IMR-90 (cell line): Measurements from ENCODE around the gene FOLR2. TPM values are rescaled to one million over a fixed set of nuclear protein-coding genes. Genes with fewer than 3 reads are reported as not detected.
"Not testable (repeated sequence)": the region's sequence is repeated elsewhere in the genome, so short reads cannot be mapped to it uniquely, and the experiment has no call there.

ENCODE experiments used
- ATAC-seq: fragments of 200-7000 bp; cut with Tn5 transposase; 2 replicates; pipeline ENCODE4 v1.9.1; 2020; ENCODE audit warnings: low read depth, mild to moderate bottlenecking, moderate library complexity
- BruUV-seq: library from RNA; stranded (reverse); fragments of 400-500 nt; replicated peaks from 2 replicates; lab custom pipeline; 2021; lab: Mats Ljungman, UMichigan
- CTCF ChIA-PET: fragments of 300-600 bp; formaldehyde crosslinking; extraction: SDS; loops from one replicate; lab custom pipeline; 2021; ENCODE audit warnings: antibody characterized with exemption; lab: Yijun Ruan, JAX
- POLR2A ChIA-PET: fragments of 300-600 bp; sonication (Branson Sonifier 250); formaldehyde crosslinking; loops from one replicate; lab custom pipeline; 2022; ENCODE audit warnings: antibody characterized with exemption; ENCODE audit not compliant: unreplicated experiment; lab: Charles Lee
- DNase-seq: peaks from one replicate; pipeline ENCODE4 v3.0.0; 2013
- H2AFZ ChIP-seq: replicated peaks from 2 replicates; pipeline ENCODE3; 2013; ENCODE audit warnings: low read length, mild to moderate bottlenecking; ENCODE audit not compliant: poor library complexity
- H2AK5ac ChIP-seq: 2 replicates; pipeline ENCODE4 v1.6.1; 2013; ENCODE audit warnings: low read depth, low read length, inconsistent platforms
- H2AK9ac ChIP-seq: replicated peaks from 2 replicates; pipeline ENCODE3; 2013; ENCODE audit warnings: mild to moderate bottlenecking, low read depth, low read length, moderate library complexity; ENCODE audit not compliant: poor library complexity
- H2BK120ac ChIP-seq: 2 replicates; pipeline ENCODE4 v1.6.1; 2013; ENCODE audit warnings: low read depth, low read length, inconsistent platforms
- H2BK15ac ChIP-seq: 3 replicates; pipeline ENCODE4 v1.6.1; 2013; ENCODE audit warnings: low read depth, low read length, inconsistent platforms
- H2BK20ac ChIP-seq: 2 replicates; pipeline ENCODE4 v1.6.1; 2013; ENCODE audit warnings: low read depth, mild to moderate bottlenecking, inconsistent platforms, low read length, moderate library complexity
- H2BK5ac ChIP-seq: 2 replicates; pipeline ENCODE4 v1.6.1; 2013; ENCODE audit warnings: mild to moderate bottlenecking, low read depth, low read length, inconsistent platforms; ENCODE audit not compliant: poor library complexity, severe bottlenecking
- H3K14ac ChIP-seq: replicated peaks from 2 replicates; pipeline ENCODE4 v1.6.1; 2013; ENCODE audit warnings: low read depth, low read length, inconsistent platforms
- H3K18ac ChIP-seq: 2 replicates; pipeline ENCODE4 v1.6.1; 2013; ENCODE audit warnings: low read depth, low read length, control low read depth
- H3K23ac ChIP-seq: 2 replicates; pipeline ENCODE4 v1.6.1; 2013; ENCODE audit warnings: low read depth, low read length, inconsistent platforms
- H3K27ac ChIP-seq: 2 replicates; pipeline ENCODE4 v1.5.1; 2013; ENCODE audit warnings: mild to moderate bottlenecking, control low read depth, low read length; ENCODE audit not compliant: insufficient read depth
- H3K27me3 ChIP-seq: 2 replicates; pipeline ENCODE4 v1.6.1; 2013; ENCODE audit warnings: low read length; ENCODE audit not compliant: control insufficient read depth, insufficient read depth
- H3K36me3 ChIP-seq: 2 replicates; pipeline ENCODE4 v1.6.1; 2013; ENCODE audit warnings: low read length, mixed read lengths; ENCODE audit not compliant: control insufficient read depth, insufficient read depth
- H3K4ac ChIP-seq: 2 replicates; pipeline ENCODE4 v1.6.1; 2013; ENCODE audit warnings: low read depth, low read length, inconsistent platforms
- H3K4me1 ChIP-seq: 2 replicates; pipeline ENCODE4 v1.6.1; 2013; ENCODE audit warnings: low read length, mixed read lengths; ENCODE audit not compliant: control insufficient read depth, insufficient read depth
- H3K4me2 ChIP-seq: 2 replicates; pipeline ENCODE4 v1.6.1; 2013; ENCODE audit warnings: low read depth, mild to moderate bottlenecking, control low read depth, low read length, moderate library complexity
- H3K4me3 ChIP-seq: 2 replicates; pipeline ENCODE4 v1.5.1; 2013; ENCODE audit warnings: low read depth, mild to moderate bottlenecking, control low read depth, low read length, moderate library complexity; ENCODE audit not compliant: insufficient read depth
- H3K56ac ChIP-seq: 2 replicates; pipeline ENCODE4 v1.6.1; 2013; ENCODE audit warnings: low read length, inconsistent platforms; ENCODE audit not compliant: insufficient read depth; ENCODE audit errors: extremely low read depth
- H3K79me1 ChIP-seq, 2 experiments: 2 replicates each; pipeline ENCODE4 v1.6.1; 2013; ENCODE audit warnings: low read length in 2 of 2, inconsistent platforms in 1 of 2, low read depth in 1 of 2
- H3K9ac ChIP-seq: 2 replicates; pipeline ENCODE4 v1.6.1; 2013; ENCODE audit warnings: low read depth, low read length, control low read depth
- H3K9me1 ChIP-seq: 2 replicates; pipeline ENCODE4 v1.6.1; 2013; ENCODE audit warnings: low read length, inconsistent platforms; ENCODE audit not compliant: insufficient read depth
- H3K9me3 ChIP-seq: 2 replicates; pipeline ENCODE4 v1.6.1; 2013; ENCODE audit warnings: low read length; ENCODE audit not compliant: control insufficient read depth, insufficient read depth
- H4K20me1 ChIP-seq: 2 replicates; pipeline ENCODE4 v1.6.1; 2013; ENCODE audit warnings: low read length, inconsistent platforms; ENCODE audit not compliant: insufficient read depth
- H4K5ac ChIP-seq: 2 replicates; pipeline ENCODE4 v1.6.1; 2013; ENCODE audit warnings: mild to moderate bottlenecking, low read depth, low read length, control low read depth
- H4K8ac ChIP-seq, 2 experiments: 2 replicates each; pipeline ENCODE4 v1.6.1; 2013; ENCODE audit warnings: low read depth in 2 of 2, low read length in 2 of 2, control low read depth in 1 of 2, inconsistent platforms in 1 of 2
- H4K91ac ChIP-seq: 2 replicates; pipeline ENCODE4 v1.6.1; 2013; ENCODE audit warnings: low read depth, low read length, inconsistent platforms; ENCODE audit not compliant: insufficient read depth
- WGBS, 2 experiments: methylation state at CpG; one replicate each; pipeline versions ENCODE4 v1.1.5 to v1.1.7; 2013; ENCODE audit warnings: missing lambda C conversion rate in 2 of 2; ENCODE audit not compliant: insufficient read length in 1 of 2; ENCODE audit errors: extremely low coverage in 2 of 2; 5-methylcytosine and 5-hydroxymethylcytosine counted together
- dilution Hi-C: fragments of 300-500 bp; cut with HindIII; formaldehyde crosslinking; loops from one replicate; pipeline ENCODE4 v1.14.3; 2018; ENCODE audit warnings: low sequenced_read_pairs; ENCODE audit not compliant: unreplicated experiment
- in situ Hi-C: fragments of 300-500 bp; cut with MboI; formaldehyde crosslinking; loops from 3 replicates; pipeline ENCODE4 v1.14.3; 2019; ENCODE audit warnings: low sequenced_read_pairs, inconsistent platforms, mixed read lengths
- intact Hi-C: fragments of 100-400 bp; cut with micrococcal nuclease; formaldehyde crosslinking; loops from 2 replicates; pipeline ENCODE4 v1.10.0; 2022
- polyA plus RNA-seq, 3 experiments: library from polyadenylated mRNA; depleted of rRNA; stranded (reverse); fragments of >200 nt; gene quantifications; 2 replicates each; pipeline ENCODE4 v1.2.3, GENCODE V29; 2012; ENCODE audit warnings: low replicate concordance in 1 of 3
- total RNA-seq: library from RNA; depleted of rRNA; stranded (reverse); fragments of >200 nt; gene quantifications from 2 replicates; pipeline ENCODE4 v1.2.3, GENCODE V29; 2012

Gene FOLR2
- total and polyA plus RNA-seq, 2 of the 4 experiments (the other 2 are of a cell fraction) = not detected

- H3K56ac ChIP-seq, dilution Hi-C loops, H4K20me1 ChIP-seq, H3K4me1 ChIP-seq, H2BK15ac ChIP-seq, in situ Hi-C loops, H3K9me3 ChIP-seq, H3K27ac ChIP-seq, H3K18ac ChIP-seq, DNase-seq, H3K14ac ChIP-seq, H2AK5ac ChIP-seq, H3K36me3 ChIP-seq, H3K79me1 ChIP-seq, H2BK120ac ChIP-seq, H3K4ac ChIP-seq, H2BK5ac ChIP-seq, H2AK9ac ChIP-seq, H3K4me3 ChIP-seq, H3K9me1 ChIP-seq, H4K91ac ChIP-seq, H4K8ac ChIP-seq, POLR2A ChIA-PET, H4K5ac ChIP-seq, H3K23ac ChIP-seq, H3K9ac ChIP-seq, ATAC-seq, H3K4me2 ChIP-seq, BruUV-seq, H2BK20ac ChIP-seq, intact Hi-C loops: not testable (repeated sequence)
- CTCF ChIA-PET = interaction anchor here (0.6 kb wide), 1 partner anchor 57 kb away, joined by 4 read pairs; no protein-coding TSS in a partner anchor
- peaks cover 11% of the 10 kb centered on the region; the same call in 1 of the 2 replicates for H3K27me3 ChIP-seq
- peak overlapping the region; percentile 7 for H2AFZ ChIP-seq
- no CpG with 5 or more reads among the region's 2 CpGs for WGBS, 2 experiments
Measured at GRCh38 chr11:72206794-72207193, 9.8 kb upstream of the FOLR2 start.
